Measurements from ENCODE around the gene PRKAB1. TPM values are rescaled to one million over a fixed set of nuclear protein-coding genes. Genes with fewer than 3 reads are reported as not detected.

Gene PRKAB1
- total and polyA plus RNA-seq, 2 experiments from 2014 or later: 16.3 to 31.0 TPM

DNA sequence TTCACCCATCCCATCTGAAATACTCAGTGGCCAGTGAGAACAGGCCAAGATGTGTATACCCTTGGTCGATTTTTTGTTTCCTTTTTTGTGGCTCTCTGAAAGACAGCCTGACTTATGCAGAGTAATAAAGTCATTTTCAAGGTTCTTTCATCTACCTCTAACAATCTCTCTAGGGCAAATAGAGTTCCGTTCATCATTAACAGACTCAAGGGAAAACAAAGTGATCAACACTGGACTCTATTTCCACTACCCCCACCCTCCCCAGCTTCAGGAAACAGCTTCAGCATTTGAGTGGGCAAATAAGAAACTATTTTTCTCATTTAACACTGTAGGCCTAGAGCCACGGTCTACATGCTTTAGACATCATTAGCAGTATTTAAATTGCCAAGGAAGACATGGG is 15.9 kb downstream of the PRKAB1 start (continued):
- no peak for TF ChIP-seq REST (IDR thresholded peaks at IDR 0.05; ENCODE audit: unreplicated experiment)
- TF ChIP-seq JUNB (IDR thresholded peaks at IDR 0.05; ENCODE audit: unreplicated experiment): no peak

- no peak overlapping the region for H3K27ac ChIP-seq (ENCODE audit: low read depth)
- H3K4me3 ChIP-seq: no peak overlapping the region
- Mint-ChIP-seq H3K4me1 (peaks cover 8% of the 10 kb centered on the region; the same call in 2 of the 3 replicates), H3K4me3 (no peak overlapping the region), H3K27me3 (ENCODE audit: insufficient read depth, low read depth, poor library complexity) (no peaks in the 10 kb centered on the region), H3K36me3 (ENCODE audit: low read depth) (peaks cover 53% of the 10 kb centered on the region), H3K9me3 (no peaks in the 10 kb centered on the region), H3K27ac (no peak overlapping the region)
- no peak for ATAC-seq
- 0 out of 2 replicates have a peak, but pooled peaks cover 4% of the 10 kb centered on the region for H3K9me2 ChIP-seq (ENCODE audit: insufficient read depth)
- H3K36me3 ChIP-seq (ENCODE audit: insufficient read depth): peaks cover 6% of the 10 kb centered on the region
- no peak for TF ChIP-seq NANOG (IDR thresholded peaks at IDR 0.05; ENCODE audit: borderline replicate concordance)
- no peaks in the 10 kb centered on the region for H3K79me2 ChIP-seq (replicated peaks; ENCODE audit: insufficient read depth)
- H2AFZ ChIP-seq: no peak overlapping the region
- no peaks in the 10 kb centered on the region for H3K4me1 ChIP-seq (ENCODE audit: insufficient read depth)
- no peak for DNase-seq (ENCODE audit: low spot score)
- no peaks in the 10 kb centered on the region for H3K27me3 ChIP-seq (ENCODE audit: insufficient read depth)
- 0 out of 2 replicates have a peak, but pooled peaks cover 3% of the 10 kb centered on the region for H3F3A ChIP-seq (replicated peaks; ENCODE audit: low read depth)
- H4K20me1 ChIP-seq (replicated peaks; ENCODE audit: insufficient read depth): no peaks in the 10 kb centered on the region; the same call in 1 of the 2 replicates
- no peak overlapping the region for H3K4me2 ChIP-seq
These were observed 16.9 kb downstream of the PRKAB1 start for GRCh38 chr12:119684711-119685369.

DNA sequence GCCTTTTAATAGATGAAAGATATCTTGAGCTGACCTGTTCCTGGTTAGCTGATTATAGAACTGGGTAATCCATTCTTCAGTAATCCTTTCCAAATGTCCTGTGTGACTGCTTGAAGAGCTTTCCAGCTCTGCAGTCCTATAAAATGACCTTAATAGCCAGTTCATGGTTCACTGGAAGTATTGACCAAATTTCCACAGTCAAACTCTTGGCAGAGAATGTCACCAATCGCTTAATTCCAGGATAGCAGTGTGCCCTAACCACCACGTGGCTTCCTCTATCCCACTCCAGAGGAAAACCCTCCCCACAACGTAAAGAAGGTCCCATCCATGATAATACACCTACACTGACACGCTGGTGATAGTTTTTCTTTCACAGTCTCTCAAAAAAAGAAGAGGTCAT is 17.4 kb downstream of the PRKAB1 start:
- Mint-ChIP-seq H3K36me3 (ENCODE audit: low read depth) (peaks cover 50% of the 10 kb centered on the region), H3K27ac (no peak overlapping the region)
- TF ChIP-seq EZH2 (IDR thresholded peaks at IDR 0.05; ENCODE audit: low read depth, unreplicated experiment) (no peak), ZNF114 (CRISPR knock-in tag; IDR thresholded peaks at IDR 0.05) (no peak), POLR2AphosphoS5 (IDR thresholded peaks at IDR 0.05; ENCODE audit: low read depth) (no peak), EZH2phosphoT487 (IDR thresholded peaks at IDR 0.05; ENCODE audit: unreplicated experiment) (no peak), NANOG (IDR thresholded peaks at IDR 0.05; ENCODE audit: borderline replicate concordance) (no peak), ZNF331 (CRISPR knock-in tag; IDR thresholded peaks at IDR 0.05; ENCODE audit: low read depth) (no peak), JUNB (IDR thresholded peaks at IDR 0.05; ENCODE audit: unreplicated experiment) (no peak)
- TF ChIP-seq, protein P1, sequence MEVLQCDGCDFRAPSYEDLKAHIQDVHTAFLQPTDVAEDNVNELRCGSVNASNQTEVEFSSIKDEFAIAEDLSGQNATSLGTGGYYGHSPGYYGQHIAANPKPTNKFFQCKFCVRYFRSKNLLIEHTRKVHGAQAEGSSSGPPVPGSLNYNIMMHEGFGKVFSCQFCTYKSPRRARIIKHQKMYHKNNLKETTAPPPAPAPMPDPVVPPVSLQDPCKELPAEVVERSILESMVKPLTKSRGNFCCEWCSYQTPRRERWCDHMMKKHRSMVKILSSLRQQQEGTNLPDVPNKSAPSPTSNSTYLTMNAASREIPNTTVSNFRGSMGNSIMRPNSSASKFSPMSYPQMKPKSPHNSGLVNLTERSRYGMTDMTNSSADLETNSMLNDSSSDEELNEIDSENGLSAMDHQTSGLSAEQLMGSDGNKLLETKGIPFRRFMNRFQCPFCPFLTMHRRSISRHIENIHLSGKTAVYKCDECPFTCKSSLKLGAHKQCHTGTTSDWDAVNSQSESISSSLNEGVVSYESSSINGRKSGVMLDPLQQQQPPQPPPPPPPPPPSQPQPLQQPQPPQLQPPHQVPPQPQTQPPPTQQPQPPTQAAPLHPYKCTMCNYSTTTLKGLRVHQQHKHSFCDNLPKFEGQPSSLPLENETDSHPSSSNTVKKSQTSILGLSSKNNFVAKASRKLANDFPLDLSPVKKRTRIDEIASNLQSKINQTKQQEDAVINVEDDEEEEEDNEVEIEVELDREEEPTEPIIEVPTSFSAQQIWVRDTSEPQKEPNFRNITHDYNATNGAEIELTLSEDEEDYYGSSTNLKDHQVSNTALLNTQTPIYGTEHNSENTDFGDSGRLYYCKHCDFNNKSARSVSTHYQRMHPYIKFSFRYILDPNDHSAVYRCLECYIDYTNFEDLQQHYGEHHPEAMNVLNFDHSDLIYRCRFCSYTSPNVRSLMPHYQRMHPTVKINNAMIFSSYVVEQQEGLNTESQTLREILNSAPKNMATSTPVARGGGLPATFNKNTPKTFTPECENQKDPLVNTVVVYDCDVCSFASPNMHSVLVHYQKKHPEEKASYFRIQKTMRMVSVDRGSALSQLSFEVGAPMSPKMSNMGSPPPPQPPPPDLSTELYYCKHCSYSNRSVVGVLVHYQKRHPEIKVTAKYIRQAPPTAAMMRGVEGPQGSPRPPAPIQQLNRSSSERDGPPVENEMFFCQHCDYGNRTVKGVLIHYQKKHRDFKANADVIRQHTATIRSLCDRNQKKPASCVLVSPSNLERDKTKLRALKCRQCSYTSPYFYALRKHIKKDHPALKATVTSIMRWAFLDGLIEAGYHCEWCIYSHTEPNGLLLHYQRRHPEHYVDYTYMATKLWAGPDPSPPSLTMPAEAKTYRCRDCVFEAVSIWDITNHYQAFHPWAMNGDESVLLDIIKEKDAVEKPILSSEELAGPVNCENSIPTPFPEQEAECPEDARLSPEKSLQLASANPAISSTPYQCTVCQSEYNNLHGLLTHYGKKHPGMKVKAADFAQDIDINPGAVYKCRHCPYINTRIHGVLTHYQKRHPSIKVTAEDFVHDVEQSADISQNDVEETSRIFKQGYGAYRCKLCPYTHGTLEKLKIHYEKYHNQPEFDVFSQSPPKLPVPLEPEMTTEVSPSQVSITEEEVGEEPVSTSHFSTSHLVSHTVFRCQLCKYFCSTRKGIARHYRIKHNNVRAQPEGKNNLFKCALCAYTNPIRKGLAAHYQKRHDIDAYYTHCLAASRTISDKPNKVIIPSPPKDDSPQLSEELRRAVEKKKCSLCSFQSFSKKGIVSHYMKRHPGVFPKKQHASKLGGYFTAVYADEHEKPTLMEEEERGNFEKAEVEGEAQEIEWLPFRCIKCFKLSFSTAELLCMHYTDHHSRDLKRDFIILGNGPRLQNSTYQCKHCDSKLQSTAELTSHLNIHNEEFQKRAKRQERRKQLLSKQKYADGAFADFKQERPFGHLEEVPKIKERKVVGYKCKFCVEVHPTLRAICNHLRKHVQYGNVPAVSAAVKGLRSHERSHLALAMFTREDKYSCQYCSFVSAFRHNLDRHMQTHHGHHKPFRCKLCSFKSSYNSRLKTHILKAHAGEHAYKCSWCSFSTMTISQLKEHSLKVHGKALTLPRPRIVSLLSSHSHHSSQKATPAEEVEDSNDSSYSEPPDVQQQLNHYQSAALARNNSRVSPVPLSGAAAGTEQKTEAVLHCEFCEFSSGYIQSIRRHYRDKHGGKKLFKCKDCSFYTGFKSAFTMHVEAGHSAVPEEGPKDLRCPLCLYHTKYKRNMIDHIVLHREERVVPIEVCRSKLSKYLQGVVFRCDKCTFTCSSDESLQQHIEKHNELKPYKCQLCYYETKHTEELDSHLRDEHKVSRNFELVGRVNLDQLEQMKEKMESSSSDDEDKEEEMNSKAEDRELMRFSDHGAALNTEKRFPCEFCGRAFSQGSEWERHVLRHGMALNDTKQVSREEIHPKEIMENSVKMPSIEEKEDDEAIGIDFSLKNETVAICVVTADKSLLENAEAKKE (CRISPR knock-in tag; IDR thresholded peaks at IDR 0.05): no peak

More for the DNA sequence above, 17.4 kb downstream of the PRKAB1 start:
- DNase-seq (ENCODE audit: low spot score) (no peak), ATAC-seq (no peak)
- H3K4me2 ChIP-seq: no peak overlapping the region
- no peaks in the 10 kb centered on the region; the same call in 1 of the 2 replicates for H4K20me1 ChIP-seq (replicated peaks; ENCODE audit: insufficient read depth)
- 0 out of 2 replicates have a peak, but pooled peaks cover 3% of the 10 kb centered on the region for H3F3A ChIP-seq (replicated peaks; ENCODE audit: low read depth)
- no peaks in the 10 kb centered on the region for H3K4me1 ChIP-seq (ENCODE audit: insufficient read depth)
- Mint-ChIP-seq H3K4me1 (peaks cover 8% of the 10 kb centered on the region; the same call in 2 of the 3 replicates), H3K27me3 (ENCODE audit: insufficient read depth, low read depth, poor library complexity) (no peaks in the 10 kb centered on the region), H3K4me3 (no peak overlapping the region), H3K9me3 (no peaks in the 10 kb centered on the region)
- H3K4me3 ChIP-seq: no peak overlapping the region
- H3K27ac ChIP-seq (ENCODE audit: low read depth): no peak overlapping the region
- no peaks in the 10 kb centered on the region for H3K27me3 ChIP-seq (ENCODE audit: insufficient read depth)
- H3K79me2 ChIP-seq (replicated peaks; ENCODE audit: insufficient read depth): no peaks in the 10 kb centered on the region
- 0 out of 2 replicates have a peak, but pooled peaks cover 4% of the 10 kb centered on the region for H3K9me2 ChIP-seq (ENCODE audit: insufficient read depth)
- H2AFZ ChIP-seq: no peak overlapping the region
- H3K36me3 ChIP-seq (ENCODE audit: insufficient read depth): peaks cover 6% of the 10 kb centered on the region

Measured in GM23338 (cell line).